ENCODE data around the gene SCFD1.
"Not testable (repeated sequence)": the region's sequence is repeated elsewhere in the genome, so short reads cannot be mapped to it uniquely, and the experiment has no call there.

Gene SCFD1

DNA sequence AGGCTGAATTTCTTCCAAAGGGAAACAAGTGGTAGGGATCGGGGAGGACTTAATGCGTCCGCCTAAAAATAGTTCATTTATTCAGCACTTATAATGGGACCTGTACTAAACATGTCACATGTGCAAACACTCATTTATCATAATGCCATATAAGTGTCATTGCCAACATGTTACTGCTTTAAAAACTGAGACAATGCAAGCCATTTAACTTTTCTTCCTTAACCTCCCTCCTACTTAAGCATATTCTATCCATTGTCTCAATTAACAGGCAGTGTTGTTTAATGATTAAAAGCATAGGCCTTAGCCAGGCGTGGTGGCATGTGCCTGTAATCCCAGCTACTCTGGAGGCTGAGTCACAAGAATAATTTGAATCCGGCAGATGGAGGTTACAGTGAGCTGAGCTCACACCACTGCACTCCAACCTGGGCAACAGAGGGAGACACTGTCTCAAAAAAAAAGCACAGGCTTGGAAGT is 13.5 kb upstream of the SCFD1 start:
- in situ Hi-C loops (cut with MboI; ENCODE audit: low sequenced_read_pairs): no loop called here

DNA sequence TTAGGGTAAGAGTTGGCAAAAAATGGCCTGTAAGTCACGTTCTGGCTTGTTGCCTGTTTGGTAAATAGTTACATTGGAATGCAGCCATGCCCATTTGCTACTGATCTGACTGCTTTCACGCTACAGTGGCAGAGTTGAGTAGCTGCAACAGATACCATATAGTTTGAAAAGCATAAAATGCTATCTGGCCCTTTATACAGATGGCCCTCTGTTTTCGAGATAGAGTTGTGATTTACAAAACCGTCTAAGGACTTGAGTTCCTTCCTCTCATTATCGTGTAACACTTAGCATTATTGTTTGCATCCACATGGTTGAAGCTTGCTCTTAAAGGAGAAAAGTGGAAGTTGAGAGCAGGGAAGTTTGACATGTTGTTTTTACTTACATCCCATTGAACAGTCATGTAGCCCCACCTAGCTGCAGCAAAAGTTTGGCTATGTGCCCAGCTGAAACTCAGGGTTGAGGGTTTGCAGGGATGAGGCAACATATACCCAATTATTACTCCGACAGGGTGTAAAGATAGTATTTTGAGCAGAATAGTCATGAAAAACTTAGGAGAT is 11.3 kb upstream of the SCFD1 start:
- in situ Hi-C loops (cut with MboI; ENCODE audit: low sequenced_read_pairs): no loop called here

GRCh38 chr14:30614155-30614554 is 8.0 kb upstream of the SCFD1 start:
- in situ Hi-C loops (cut with MboI; ENCODE audit: low sequenced_read_pairs): no loop called here

- in situ Hi-C loops (cut with MboI; ENCODE audit: low sequenced_read_pairs): no loop called here
These were observed 1.9 kb upstream of the SCFD1 start for GRCh38 chr14:30620178-30620577.

GRCh38 chr14:30621354-30621939 is 672 bp upstream of the SCFD1 start:
- in situ Hi-C loops (cut with MboI; ENCODE audit: low sequenced_read_pairs): no loop called here

DNA sequence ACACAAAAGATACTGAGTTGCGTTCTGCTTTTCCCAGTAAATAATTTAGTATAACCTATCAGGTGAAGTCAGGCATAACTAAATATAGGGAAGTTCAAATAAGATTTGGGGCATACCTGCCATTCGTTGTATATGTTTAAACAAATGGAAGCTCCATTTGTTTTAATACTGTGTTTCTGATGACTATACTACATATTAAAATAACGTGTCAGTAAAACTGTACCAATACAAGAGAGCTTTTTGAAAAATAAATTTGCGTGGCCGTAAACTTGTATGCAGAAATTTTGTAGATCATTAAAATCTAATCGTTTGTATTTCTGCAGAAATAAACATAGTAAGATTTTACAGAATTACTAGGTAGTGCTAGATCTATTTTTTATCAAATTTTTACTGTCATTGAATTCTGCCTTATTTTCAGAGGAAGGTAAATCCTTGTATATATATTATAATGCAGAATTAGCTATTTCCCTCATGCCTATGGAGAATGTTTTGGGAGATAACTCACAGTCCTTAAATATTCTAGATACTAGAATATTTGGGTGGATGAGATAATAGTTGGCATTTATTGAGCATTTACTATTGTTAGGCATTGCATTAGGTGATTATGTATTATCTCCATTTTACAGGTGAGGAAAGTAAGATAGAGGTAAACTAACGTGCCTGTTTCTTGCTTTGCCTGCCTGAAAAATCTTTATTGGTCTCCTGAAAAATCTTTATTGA is 1.5 kb downstream of the SCFD1 start:
- in situ Hi-C loops (cut with MboI; ENCODE audit: low sequenced_read_pairs): no loop called here

DNA sequence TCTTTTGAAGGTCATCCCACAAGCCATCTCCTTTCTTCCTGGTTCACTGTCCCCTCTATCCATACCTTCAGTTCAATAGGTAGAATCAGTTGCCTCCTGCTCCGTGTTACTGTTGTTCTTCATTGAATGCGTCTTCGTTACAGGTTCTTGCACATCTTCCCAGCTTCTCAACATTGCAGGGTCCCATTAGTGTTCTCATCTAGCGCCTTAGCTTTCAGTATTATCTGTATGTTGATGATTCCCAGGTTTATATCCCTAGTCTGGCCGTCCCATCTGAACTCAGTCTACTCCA is 2.0 kb downstream of the SCFD1 start:
- in situ Hi-C loops (cut with MboI; ENCODE audit: low sequenced_read_pairs): no loop called here

DNA sequence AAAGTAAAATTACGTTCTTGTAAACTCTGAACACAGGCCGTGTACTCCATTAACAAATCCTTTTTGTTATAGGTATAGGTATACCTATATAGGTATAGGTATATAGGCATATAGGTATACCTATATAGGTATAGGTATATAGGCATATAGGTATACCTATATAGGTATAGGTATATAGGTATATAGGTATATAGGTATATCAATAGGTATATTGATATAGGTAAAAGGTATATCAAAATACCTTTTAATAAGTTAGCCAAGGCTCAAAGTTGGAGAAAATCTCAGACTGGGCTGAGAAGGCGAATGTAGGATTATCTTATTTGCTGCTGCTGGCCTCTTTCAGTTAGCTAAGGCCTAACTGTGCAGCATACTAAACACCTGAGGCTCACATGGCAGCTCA is 3.4 kb downstream of the SCFD1 start:
- in situ Hi-C loops (cut with MboI; ENCODE audit: low sequenced_read_pairs): no loop called here

- in situ Hi-C loops (cut with MboI; ENCODE audit: low sequenced_read_pairs): not testable (repeated sequence)
These were observed 7.3 kb downstream of the SCFD1 start for GRCh38 chr14:30629432-30629831.

GRCh38 chr14:30630248-30630647 is 8.1 kb downstream of the SCFD1 start:
- in situ Hi-C loops (cut with MboI; ENCODE audit: low sequenced_read_pairs): no loop called here

DNA sequence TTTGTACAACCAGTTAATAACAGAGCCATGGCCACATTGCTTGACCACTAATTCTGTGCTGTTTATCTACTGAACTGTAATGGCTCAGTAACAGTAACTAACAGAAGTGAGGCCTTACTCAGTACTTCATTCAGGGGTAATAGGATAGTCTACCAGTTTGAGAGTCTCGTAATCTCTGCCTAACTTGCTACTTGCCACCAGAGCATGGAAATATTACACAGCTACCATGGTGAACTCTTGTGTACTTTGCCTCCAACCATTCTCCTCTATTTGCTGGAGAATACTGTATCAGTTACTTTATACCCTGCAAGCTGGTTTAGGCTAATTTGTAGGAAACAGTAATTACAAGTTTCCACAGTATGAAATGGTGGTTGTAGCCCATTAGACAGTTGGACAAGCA is 10.6 kb downstream of the SCFD1 start:
- in situ Hi-C loops (cut with MboI; ENCODE audit: low sequenced_read_pairs): no loop called here

- in situ Hi-C loops (cut with MboI; ENCODE audit: low sequenced_read_pairs): no loop called here
These were observed 16.8 kb downstream of the SCFD1 start for GRCh38 chr14:30638926-30639325.

DNA sequence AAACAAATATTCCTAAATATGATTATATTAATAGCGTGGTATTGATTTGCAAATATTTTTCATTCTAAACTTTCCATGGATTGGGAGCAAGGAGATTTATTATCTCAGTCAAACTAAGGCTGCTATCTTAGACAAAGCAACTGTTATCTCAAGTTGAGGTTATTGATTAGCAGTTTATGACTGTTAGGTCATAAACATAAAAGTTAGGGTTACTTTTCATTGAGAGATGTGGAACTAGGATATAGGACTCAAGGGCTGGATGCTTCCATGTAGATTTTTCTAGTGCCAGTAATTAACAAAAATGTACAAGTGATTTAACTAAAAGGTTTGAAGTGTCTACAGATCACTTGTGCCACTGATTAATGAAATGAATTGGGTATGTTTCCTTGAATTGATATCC is 19.1 kb downstream of the SCFD1 start:
- in situ Hi-C loops (cut with MboI; ENCODE audit: low sequenced_read_pairs): no loop called here

DNA sequence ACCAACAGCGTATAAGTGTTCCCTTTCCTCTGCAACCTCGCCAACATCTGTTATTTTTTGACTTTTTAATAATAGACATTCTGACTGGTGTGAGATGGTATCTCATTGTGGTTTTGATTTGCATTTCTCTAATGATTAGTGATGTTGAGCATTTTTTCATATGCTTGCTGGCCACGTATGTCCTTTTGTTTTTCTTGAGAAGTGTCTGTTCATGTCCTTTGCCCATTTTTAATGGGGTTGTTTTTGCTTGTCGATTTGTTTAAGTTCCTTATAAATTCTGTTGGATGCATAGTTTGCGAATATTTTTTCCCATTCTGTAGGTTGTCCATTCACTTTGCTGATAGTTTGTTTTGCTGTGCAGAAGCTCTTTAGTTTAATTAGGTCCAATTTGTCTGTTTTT is 22.3 kb downstream of the SCFD1 start:
- in situ Hi-C loops (cut with MboI; ENCODE audit: low sequenced_read_pairs): not testable (repeated sequence)

- in situ Hi-C loops (cut with MboI; ENCODE audit: low sequenced_read_pairs): no loop called here
These were observed 23.5 kb downstream of the SCFD1 start for GRCh38 chr14:30645600-30645999.

DNA sequence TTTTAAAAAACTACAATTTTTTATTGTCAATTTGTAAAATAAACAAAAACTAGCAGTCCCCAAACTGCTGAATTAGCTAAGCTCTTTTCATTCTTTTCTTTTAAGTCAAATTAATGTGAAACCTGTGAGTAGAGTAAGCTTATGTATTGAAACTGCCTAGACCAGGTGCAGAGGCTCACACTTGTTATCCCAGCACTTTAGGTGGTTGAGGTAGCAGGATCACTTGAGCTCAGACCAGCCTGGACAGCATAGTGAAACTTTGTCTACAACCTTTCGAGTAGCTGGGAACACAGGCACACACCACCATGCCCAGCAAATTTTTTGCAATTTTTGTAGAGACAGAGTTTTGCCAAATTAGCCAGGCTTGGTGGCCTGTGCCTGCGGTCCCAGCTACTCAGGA is 26.4 kb downstream of the SCFD1 start:
- in situ Hi-C loops (cut with MboI; ENCODE audit: low sequenced_read_pairs): no loop called here

DNA sequence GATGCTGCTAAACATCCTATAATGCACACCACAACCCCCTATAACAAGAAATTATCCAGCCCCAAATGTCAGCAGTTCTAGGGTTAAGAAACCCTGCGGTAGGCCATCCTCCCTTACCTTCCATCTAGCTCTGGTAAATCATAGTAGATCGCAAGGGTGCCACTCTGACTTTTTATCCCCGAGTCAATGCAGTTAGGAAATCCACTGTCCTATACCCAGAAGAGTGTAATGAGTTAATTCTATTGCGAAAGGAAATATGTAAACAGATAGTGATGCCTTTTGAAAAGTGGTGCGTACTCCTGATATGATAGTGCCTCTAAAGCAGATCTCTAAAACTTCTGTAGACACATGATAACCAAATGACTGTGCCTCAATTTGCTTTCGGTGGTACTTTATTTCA is 29.8 kb downstream of the SCFD1 start:
- in situ Hi-C loops (cut with MboI; ENCODE audit: low sequenced_read_pairs): no loop called here

GRCh38 chr14:30655124-30655523 is 33.0 kb downstream of the SCFD1 start:
- in situ Hi-C loops (cut with MboI; ENCODE audit: low sequenced_read_pairs): no loop called here

DNA sequence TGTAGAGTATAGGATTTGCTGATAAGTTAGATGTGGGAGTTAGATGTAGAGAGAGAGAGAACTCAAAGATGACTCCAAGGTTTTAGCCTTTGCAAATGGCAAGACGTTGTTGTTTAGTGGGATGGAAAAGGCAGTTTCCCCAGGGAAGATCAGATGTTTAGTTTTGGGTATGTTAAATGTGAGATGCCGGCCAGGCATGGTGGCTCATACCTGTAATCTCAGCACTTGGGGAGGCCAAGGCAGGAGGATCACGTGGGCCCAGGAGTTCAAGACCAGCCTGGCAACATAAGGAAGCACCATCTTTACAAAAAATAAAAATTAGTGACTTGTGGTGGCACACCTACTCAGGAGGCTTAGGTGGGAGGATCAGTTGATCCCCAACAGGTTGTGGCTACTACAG is 33.5 kb downstream of the SCFD1 start:
- in situ Hi-C loops (cut with MboI; ENCODE audit: low sequenced_read_pairs): no loop called here

GRCh38 chr14:30656190-30656632 is 34.1 kb downstream of the SCFD1 start:
- in situ Hi-C loops (cut with MboI; ENCODE audit: low sequenced_read_pairs): no loop called here

DNA sequence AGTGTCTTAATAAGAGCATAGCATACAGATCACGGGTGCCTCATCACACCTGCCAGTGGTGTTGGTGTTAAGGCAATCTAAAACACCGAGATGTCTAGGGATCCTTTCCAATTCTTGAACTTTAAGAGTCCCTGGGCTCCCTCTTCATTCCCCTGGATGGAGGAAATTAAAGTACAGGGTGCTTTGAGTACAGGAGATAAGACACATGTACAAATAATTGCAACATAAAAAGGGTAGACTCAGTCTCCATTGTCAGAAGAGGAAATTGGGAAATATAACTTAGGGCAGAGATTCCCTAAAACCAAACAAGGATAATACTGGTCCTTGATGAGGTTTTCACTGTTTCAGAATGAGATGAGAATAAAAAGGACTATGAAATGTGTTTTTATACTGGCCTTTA is 34.9 kb downstream of the SCFD1 start:
- in situ Hi-C loops (cut with MboI; ENCODE audit: low sequenced_read_pairs): no loop called here

DNA sequence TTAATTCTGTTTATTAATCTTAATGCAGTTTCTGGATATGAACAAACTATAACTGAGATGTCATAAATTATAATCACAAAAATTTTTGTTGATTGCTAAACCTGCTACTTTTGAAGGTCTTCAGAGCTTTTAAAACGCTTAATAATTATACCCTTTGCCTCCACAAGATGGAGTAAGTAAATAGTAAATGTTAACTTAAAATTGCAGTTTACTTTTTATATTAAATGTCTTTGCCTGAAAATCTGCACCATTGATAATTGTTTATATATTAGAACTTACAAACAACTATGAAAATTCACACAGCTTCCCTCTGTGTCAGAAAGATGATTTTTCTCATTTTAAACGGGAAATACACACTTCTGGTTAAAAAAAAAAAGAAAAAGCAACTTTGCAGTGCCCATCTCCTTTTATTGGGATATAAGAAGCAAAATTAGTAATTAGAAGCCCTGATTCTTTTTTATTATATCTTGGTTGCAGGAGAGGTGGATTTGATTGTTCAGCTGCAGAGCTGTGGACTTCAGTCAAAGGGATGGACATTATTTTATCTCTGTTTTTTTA is 35.6 kb downstream of the SCFD1 start:
- in situ Hi-C loops (cut with MboI; ENCODE audit: low sequenced_read_pairs): no loop called here
